GM12873 (cell line): ENCODE measurements around the gene ZMIZ1.
A peak's percentile ranks its signal among the peaks of the same experiment; 100 is the strongest.

Experiments
- CTCF ChIP-seq: IDR thresholded peaks from 2 replicates; pipeline ENCODE4 v1.5.1; 2012; ENCODE audit warnings: low read depth, mild to moderate bottlenecking, moderate library complexity, low read length, control low read depth; ENCODE audit not compliant: insufficient read depth; ENCODE audit errors: missing control alignments

ZMIZ1 gene

GRCh38 chr10:79315602-79315920 is 246.8 kb downstream of the ZMIZ1 start:
- no peak for TF ChIP-seq CTCF

GRCh38 chr10:79316671-79317431 is 248.1 kb downstream of the ZMIZ1 start:
- peak; percentile 25 for TF ChIP-seq CTCF

- TF ChIP-seq CTCF = no peak
These were observed 249.6 kb downstream of the ZMIZ1 start for GRCh38 chr10:79318369-79318768.

GRCh38 chr10:79319115-79319771 is 250.5 kb downstream of the ZMIZ1 start:
- no peak for TF ChIP-seq CTCF

GRCh38 chr10:79320316-79320715 is 251.6 kb downstream of the ZMIZ1 start:
- TF ChIP-seq CTCF = no peak

- TF ChIP-seq CTCF = no peak
These were observed 252.2 kb downstream of the ZMIZ1 start for GRCh38 chr10:79320820-79321493.

- no peak for TF ChIP-seq CTCF
These were observed 252.7 kb downstream of the ZMIZ1 start for GRCh38 chr10:79321494-79321882.
